Measurements from ENCODE around the gene CNMD.
"Not testable (repeated sequence)": the region's sequence is repeated elsewhere in the genome, so short reads cannot be mapped to it uniquely, and the experiment has no call there.

DNA sequence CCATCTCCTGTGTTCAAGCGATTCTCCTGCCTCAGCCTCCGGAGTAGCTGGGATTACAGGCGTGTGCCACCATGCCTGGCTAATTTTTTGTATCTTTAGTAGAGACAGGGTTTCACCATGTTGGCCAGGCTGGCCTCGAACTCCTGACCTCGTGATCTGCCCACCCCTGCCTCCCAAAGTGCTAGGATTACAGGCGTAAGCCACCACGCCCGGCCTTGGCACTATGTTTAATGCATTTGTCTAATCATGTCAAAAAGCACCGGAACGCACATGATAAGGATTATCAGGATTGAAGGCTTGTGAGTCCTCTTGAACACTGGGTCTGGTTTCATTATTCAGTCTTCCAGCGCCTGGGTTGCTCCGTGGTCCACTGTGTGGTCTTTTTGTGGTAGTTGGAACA lies 31.4 kb downstream of the CNMD start:
- TF ChIP-seq, protein P1, sequence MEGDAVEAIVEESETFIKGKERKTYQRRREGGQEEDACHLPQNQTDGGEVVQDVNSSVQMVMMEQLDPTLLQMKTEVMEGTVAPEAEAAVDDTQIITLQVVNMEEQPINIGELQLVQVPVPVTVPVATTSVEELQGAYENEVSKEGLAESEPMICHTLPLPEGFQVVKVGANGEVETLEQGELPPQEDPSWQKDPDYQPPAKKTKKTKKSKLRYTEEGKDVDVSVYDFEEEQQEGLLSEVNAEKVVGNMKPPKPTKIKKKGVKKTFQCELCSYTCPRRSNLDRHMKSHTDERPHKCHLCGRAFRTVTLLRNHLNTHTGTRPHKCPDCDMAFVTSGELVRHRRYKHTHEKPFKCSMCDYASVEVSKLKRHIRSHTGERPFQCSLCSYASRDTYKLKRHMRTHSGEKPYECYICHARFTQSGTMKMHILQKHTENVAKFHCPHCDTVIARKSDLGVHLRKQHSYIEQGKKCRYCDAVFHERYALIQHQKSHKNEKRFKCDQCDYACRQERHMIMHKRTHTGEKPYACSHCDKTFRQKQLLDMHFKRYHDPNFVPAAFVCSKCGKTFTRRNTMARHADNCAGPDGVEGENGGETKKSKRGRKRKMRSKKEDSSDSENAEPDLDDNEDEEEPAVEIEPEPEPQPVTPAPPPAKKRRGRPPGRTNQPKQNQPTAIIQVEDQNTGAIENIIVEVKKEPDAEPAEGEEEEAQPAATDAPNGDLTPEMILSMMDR (conservative IDR thresholded peaks at IDR 0.05 in 1 of 2, IDR thresholded peaks at IDR 0.05 in 1 of 2; ENCODE audit: extremely low read depth in 1 of 2, insufficient read depth in 1 of 2, low read depth in 1 of 2, low read length in 2 of 2) = not testable (repeated sequence)
- not testable (repeated sequence) for TF ChIP-seq EZH2 (IDR thresholded peaks at IDR 0.05; ENCODE audit: borderline replicate concordance, low read length)

Data from mammary epithelial cell (primary cell).